ENCODE results near the gene SDK2.
A peak's percentile ranks its signal among the peaks of the same experiment; 100 is the strongest.

SDK2 gene

DNA sequence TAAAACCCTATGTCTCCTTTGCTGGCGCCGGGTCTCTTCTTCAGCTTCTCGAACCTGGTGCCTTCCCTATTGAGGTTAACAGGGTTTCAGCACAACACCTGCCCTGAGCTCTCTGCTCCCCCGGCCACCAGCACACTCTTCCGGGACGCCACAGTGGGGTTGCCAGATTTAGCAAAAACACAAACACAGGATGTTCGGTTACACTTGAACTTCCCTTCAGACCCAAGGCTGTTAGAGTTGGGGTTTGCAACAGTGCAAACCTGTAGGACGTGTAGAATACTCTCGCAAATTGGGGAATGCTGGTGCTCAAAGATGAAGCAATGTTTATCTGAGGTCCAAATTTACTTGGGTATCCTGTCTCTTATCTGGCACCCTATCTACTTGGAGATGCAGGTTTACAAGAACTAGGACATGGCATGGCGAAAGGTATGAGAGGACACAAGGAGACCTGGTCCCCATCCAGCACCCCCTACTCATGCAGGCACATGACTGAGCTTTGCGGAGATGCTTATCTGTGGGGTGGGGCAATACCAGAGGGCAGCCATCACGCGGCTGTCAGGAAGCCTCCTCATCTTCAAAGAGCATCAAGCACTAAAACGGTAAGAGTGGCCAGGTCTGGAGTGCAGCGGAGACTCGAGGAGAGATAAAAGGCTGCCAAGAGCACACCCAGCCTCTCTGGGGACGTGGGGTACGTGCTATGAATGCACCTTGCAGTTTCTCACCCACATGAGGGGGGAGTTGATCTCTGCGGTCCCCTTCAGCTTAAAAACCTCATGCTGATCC lies 52.8 kb downstream of the SDK2 start:
- DNase-seq = peak; percentile 20 to 44 (median 31)
- peaks cover 0 to under 1% of the 10 kb centered on the region in 2 donors for H3K27me3 Mint-ChIP-seq
- peak overlapping the region; percentile 73 to 79 for H3K4me3 Mint-ChIP-seq
- H3K4me1 Mint-ChIP-seq (ENCODE audit: low read depth in 2 of 2) = peaks cover 23 to 25% of the 10 kb centered on the region in 2 donors
- peak; percentile 89 for ATAC-seq (replicated peaks)
- no peaks in the 10 kb centered on the region for H3K9me3 Mint-ChIP-seq
- H3K27ac Mint-ChIP-seq = peak overlapping the region; percentile 68 to 79
- no peaks in the 10 kb centered on the region for H3K36me3 Mint-ChIP-seq (ENCODE audit: insufficient read depth)

GRCh38 chr17:73589363-73589980 lies 54.8 kb downstream of the SDK2 start:
- no peaks in the 10 kb centered on the region for H3K36me3 Mint-ChIP-seq (ENCODE audit: insufficient read depth)
- H3K9me3 Mint-ChIP-seq = no peaks in the 10 kb centered on the region
- H3K27ac Mint-ChIP-seq = peak overlapping the region in 1 of 2 donors; percentile 69
- no peaks in the 10 kb centered on the region for H3K27me3 Mint-ChIP-seq
- no peak for DNase-seq
- no peak overlapping the region for H3K4me3 Mint-ChIP-seq
- peaks cover 23 to 27% of the 10 kb centered on the region in 2 donors for H3K4me1 Mint-ChIP-seq (ENCODE audit: low read depth in 2 of 2)
- ATAC-seq (replicated peaks) = no peak

GRCh38 chr17:73588891-73589290 lies 55.4 kb downstream of the SDK2 start:
- H3K27ac Mint-ChIP-seq = peak overlapping the region in 1 of 2 donors; percentile 69
- ATAC-seq (replicated peaks) = no peak
- H3K4me1 Mint-ChIP-seq (ENCODE audit: low read depth in 2 of 2) = peaks cover 23 to 27% of the 10 kb centered on the region in 2 donors
- no peaks in the 10 kb centered on the region for H3K27me3 Mint-ChIP-seq
- no peaks in the 10 kb centered on the region for H3K36me3 Mint-ChIP-seq (ENCODE audit: insufficient read depth)
- DNase-seq = no peak
- no peaks in the 10 kb centered on the region for H3K9me3 Mint-ChIP-seq
- H3K4me3 Mint-ChIP-seq = no peak overlapping the region

DNA sequence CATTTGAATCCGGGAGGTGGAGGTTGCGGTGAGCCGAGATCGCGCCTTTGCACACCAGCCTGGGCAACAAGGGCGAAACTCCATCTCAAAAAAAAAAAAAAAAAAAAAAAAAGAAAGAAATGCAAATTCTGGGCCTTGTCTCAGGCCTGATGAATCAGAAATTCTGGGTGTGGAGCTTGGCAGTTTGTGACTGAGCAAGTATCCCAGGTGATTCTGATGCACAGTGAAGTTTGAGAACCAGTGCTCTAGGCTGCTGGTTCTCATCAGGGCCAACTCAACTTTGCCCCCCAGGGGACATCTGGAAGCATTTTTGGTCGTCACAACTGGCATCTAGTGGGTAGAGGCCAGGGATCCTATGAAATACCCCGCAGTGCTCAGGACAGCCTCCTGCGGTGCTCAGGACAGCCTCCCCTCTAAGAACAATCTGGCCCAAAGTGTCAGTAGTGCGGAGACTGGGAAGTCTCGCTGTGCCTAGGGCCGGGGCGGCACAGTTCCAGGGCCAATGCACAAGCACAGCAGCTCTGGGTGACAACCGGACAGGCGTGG lies 55.9 kb downstream of the SDK2 start:
- Mint-ChIP-seq H3K36me3 (ENCODE audit: insufficient read depth) (no peaks in the 10 kb centered on the region), H3K9me3 (no peaks in the 10 kb centered on the region), H3K27me3 (peaks cover 0 to under 1% of the 10 kb centered on the region in 2 donors), H3K27ac (no peak overlapping the region), H3K4me1 (ENCODE audit: low read depth in 2 of 2) (peaks cover 23 to 27% of the 10 kb centered on the region in 2 donors), H3K4me3 (no peak overlapping the region)
- ATAC-seq (replicated peaks) (no peak), DNase-seq (no peak)

DNA sequence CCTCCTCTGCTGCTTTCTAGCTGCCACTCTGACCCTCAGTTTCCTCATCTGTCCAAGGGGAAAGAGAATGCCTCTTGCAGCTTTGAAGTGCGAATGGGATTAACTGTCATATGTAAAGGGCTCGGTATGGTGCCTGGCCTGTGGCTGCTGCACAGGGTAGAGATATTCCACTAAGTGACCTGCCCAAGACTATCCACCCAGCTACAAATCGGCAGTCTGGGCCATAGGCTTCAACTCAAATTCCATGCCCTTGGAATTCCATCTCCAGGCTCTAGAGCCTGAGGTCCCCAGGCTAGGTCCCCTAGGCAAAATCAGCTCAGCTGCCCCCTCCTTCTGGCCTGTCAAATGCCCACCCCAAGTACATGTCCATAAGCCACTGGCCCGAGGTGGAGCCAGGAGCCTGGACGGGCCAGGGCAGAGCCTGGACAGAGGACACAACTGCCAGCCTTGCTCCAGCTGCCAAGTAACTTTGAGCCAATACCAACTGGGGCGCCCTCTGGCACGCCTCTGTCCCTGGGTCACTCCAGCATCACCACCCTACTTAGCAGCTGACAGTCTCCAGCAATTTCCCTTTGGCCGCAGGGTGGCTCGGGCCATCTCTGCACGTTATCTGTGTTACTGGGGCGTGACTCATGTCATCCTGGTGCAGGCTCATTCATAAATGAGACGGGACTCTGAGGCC lies 57.2 kb downstream of the SDK2 start:
- DNase-seq (no peak), ATAC-seq (replicated peaks) (no peak)
- Mint-ChIP-seq H3K4me3 (no peak overlapping the region), H3K9me3 (no peaks in the 10 kb centered on the region), H3K27me3 (peaks cover 0 to 13% of the 10 kb centered on the region in 2 donors), H3K36me3 (ENCODE audit: insufficient read depth) (no peaks in the 10 kb centered on the region), H3K4me1 (ENCODE audit: low read depth in 2 of 2) (peaks cover 17 to 22% of the 10 kb centered on the region in 2 donors), H3K27ac (no peak overlapping the region)

DNA sequence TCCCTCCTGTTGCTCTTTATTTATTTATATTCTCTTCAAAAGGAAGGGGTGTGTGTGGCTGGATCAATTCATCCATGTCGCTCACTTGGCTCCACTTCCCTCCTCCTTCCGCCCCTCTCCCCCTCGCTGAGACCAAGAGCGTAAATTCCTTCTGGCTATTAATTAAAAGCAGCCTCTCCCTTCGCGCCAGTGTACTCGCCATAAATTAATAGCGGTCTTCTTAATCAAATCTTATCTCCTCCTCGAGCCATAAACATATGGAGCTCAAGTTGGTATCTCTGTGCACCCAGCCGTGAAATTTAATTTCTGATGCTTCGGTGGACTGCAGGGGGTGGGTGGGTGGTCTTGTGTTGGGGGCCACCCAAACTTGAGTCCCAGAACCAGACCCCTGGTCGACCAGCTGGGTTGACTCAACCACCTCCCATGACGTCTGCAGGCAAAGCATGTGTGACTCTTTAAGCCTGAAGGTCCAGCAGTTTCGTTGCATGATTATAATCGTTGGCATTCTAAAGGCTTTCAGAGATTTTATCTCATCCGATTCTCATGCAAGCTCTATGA lies 57.9 kb downstream of the SDK2 start:
- no peak overlapping the region for H3K27ac Mint-ChIP-seq
- H3K27me3 Mint-ChIP-seq = peaks cover 0 to 20% of the 10 kb centered on the region in 2 donors
- DNase-seq (no peak), ATAC-seq (replicated peaks) (no peak)
- H3K4me3 Mint-ChIP-seq = no peak overlapping the region
- H3K9me3 Mint-ChIP-seq = no peaks in the 10 kb centered on the region
- H3K36me3 Mint-ChIP-seq (ENCODE audit: insufficient read depth) = no peaks in the 10 kb centered on the region
- H3K4me1 Mint-ChIP-seq (ENCODE audit: low read depth in 2 of 2) = peaks cover 10 to 15% of the 10 kb centered on the region in 2 donors

GRCh38 chr17:73585583-73585982 lies 58.7 kb downstream of the SDK2 start:
- peaks cover 6 to 12% of the 10 kb centered on the region in 2 donors for H3K4me1 Mint-ChIP-seq (ENCODE audit: low read depth in 2 of 2)
- no peak overlapping the region for H3K4me3 Mint-ChIP-seq
- no peaks in the 10 kb centered on the region for H3K36me3 Mint-ChIP-seq (ENCODE audit: insufficient read depth)
- no peaks in the 10 kb centered on the region for H3K9me3 Mint-ChIP-seq
- no peak for ATAC-seq (replicated peaks)
- no peak overlapping the region for H3K27ac Mint-ChIP-seq
- DNase-seq = no peak
- H3K27me3 Mint-ChIP-seq = peaks cover 0 to 21% of the 10 kb centered on the region in 2 donors

DNA sequence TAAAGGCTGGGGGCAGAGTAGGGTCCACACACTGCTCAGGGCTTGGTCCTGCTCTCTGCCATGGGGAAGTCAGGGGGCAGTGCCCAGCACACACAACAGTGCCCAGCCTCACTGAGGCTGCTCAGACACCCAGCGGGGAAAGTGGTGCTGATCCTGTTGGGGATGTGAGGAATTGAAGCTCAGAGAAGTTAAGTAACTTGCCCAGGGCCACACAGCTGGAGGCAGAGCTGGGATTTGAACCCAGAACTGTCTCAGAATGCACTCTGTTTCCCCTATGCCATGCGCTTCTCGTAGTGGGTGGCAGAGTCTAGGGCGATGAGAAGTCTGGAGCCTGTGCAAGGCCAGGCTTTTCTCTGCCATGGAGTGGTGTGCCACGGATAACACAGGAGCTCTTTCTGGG lies 59.3 kb downstream of the SDK2 start:
- Mint-ChIP-seq H3K36me3 (ENCODE audit: insufficient read depth) (no peaks in the 10 kb centered on the region), H3K4me3 (no peak overlapping the region), H3K9me3 (no peaks in the 10 kb centered on the region), H3K4me1 (ENCODE audit: low read depth in 2 of 2) (peaks cover 6 to 10% of the 10 kb centered on the region in 2 donors), H3K27ac (no peak overlapping the region), H3K27me3 (peaks cover 4 to 21% of the 10 kb centered on the region in 2 donors)
- DNase-seq = no peak
- ATAC-seq (replicated peaks) = no peak

DNA sequence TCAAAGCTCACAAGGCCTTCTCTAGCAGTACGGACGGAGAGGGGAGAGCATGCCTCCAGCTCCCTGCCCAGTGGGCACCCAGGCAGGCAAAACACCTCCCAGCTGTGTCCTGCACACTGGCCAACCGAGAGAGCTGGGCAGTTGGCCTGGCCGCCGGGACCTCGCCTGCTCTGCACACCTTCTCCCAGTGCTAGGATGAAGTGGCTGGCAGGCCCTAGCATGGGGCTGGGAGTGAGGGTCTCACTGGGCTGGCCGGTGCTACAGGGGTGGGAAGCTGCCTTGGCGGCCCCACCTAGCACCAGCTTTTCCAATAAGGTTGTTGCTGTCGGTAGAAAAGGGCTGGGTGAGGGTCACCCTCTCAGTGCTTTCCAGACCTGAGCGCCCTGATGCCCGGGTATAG lies 60.2 kb downstream of the SDK2 start:
- no peak for ATAC-seq (replicated peaks)
- no peaks in the 10 kb centered on the region for H3K36me3 Mint-ChIP-seq (ENCODE audit: insufficient read depth)
- H3K27ac Mint-ChIP-seq = no peak overlapping the region
- DNase-seq = no peak
- no peaks in the 10 kb centered on the region for H3K9me3 Mint-ChIP-seq
- H3K4me3 Mint-ChIP-seq = no peak overlapping the region
- peaks cover 8 to 26% of the 10 kb centered on the region in 2 donors for H3K27me3 Mint-ChIP-seq
- H3K4me1 Mint-ChIP-seq (ENCODE audit: low read depth in 2 of 2) = peaks cover 3 to 6% of the 10 kb centered on the region in 2 donors

GRCh38 chr17:73582821-73583220 lies 61.4 kb downstream of the SDK2 start:
- peaks cover 0 to 2% of the 10 kb centered on the region in 2 donors for H3K4me1 Mint-ChIP-seq (ENCODE audit: low read depth in 2 of 2)
- ATAC-seq (replicated peaks) (no peak), DNase-seq (no peak)
- H3K27me3 Mint-ChIP-seq = peaks cover 10 to 33% of the 10 kb centered on the region in 2 donors
- H3K4me3 Mint-ChIP-seq = no peak overlapping the region
- H3K9me3 Mint-ChIP-seq = no peaks in the 10 kb centered on the region
- H3K27ac Mint-ChIP-seq = no peak overlapping the region
- no peaks in the 10 kb centered on the region for H3K36me3 Mint-ChIP-seq (ENCODE audit: insufficient read depth)

- Mint-ChIP-seq H3K4me3 (no peak overlapping the region), H3K27ac (no peak overlapping the region), H3K27me3 (peaks cover 10 to 38% of the 10 kb centered on the region in 2 donors), H3K9me3 (no peaks in the 10 kb centered on the region), H3K36me3 (ENCODE audit: insufficient read depth) (no peaks in the 10 kb centered on the region), H3K4me1 (ENCODE audit: low read depth in 2 of 2) (peaks cover 0 to 2% of the 10 kb centered on the region in 2 donors)
- no peak for ATAC-seq (replicated peaks)
- no peak for DNase-seq
Observed at GRCh38 chr17:73582359-73582758, 61.9 kb downstream of the SDK2 start.

GRCh38 chr17:73581379-73581778 lies 62.9 kb downstream of the SDK2 start:
- peaks cover 0 to under 1% of the 10 kb centered on the region in 2 donors for H3K4me1 Mint-ChIP-seq (ENCODE audit: low read depth in 2 of 2)
- H3K27ac Mint-ChIP-seq = peak overlapping the region in 1 of 2 donors; percentile 76
- H3K27me3 Mint-ChIP-seq = peaks cover 13 to 44% of the 10 kb centered on the region in 2 donors
- H3K4me3 Mint-ChIP-seq = no peak overlapping the region
- DNase-seq (no peak), ATAC-seq (replicated peaks) (no peak)
- H3K36me3 Mint-ChIP-seq (ENCODE audit: insufficient read depth) = no peaks in the 10 kb centered on the region
- no peaks in the 10 kb centered on the region for H3K9me3 Mint-ChIP-seq

DNA sequence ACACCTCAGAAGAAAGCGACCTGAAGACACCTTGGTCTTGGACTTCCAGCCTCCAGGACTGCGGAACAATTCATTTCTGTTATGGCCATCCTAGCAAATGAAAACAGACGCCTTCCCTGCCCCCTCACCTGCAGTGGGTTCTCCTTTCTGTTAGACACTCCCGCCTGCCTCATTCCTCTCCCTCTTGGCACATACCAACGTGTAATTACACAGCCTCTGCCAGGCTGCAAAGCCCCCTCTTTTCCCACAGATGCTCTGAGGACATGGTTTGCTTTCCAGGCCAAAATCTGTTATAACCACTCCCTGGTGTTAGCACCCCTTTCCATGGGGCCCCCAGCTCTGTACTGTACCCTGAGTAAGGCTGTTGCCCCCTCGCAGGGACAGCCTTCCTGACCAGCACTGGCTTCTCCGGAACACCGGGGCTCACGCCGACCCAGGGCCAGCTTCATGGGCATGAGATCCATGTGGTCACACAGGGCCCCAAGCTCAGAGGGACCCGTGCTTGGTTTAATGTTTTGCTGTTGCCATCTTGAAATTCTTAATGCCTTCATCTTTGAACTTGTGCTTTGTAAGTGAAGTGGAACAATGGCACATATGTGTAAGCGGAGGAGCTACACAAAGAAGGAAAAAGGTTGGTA lies 64.1 kb downstream of the SDK2 start:
- ATAC-seq (replicated peaks) (no peak), DNase-seq (no peak)
- H3K27me3 Mint-ChIP-seq = peaks cover 24 to 56% of the 10 kb centered on the region in 2 donors
- H3K4me3 Mint-ChIP-seq = no peak overlapping the region
- H3K27ac Mint-ChIP-seq = no peak overlapping the region
- no peaks in the 10 kb centered on the region for H3K9me3 Mint-ChIP-seq
- no peaks in the 10 kb centered on the region for H3K36me3 Mint-ChIP-seq (ENCODE audit: insufficient read depth)
- no peaks in the 10 kb centered on the region for H3K4me1 Mint-ChIP-seq (ENCODE audit: low read depth in 2 of 2)
